GM10847 (cell line): ENCODE results near the gene ZBTB48.

Experiments used
- POLR2A ChIP-seq: IDR thresholded peaks from 2 replicates; pipeline ENCODE4 v1.6.1; 2011; ENCODE audit not compliant: insufficient read length; ENCODE audit errors: extremely low read depth

ZBTB48 gene

GRCh38 chr1:6585081-6585722 lies 5.4 kb downstream of the ZBTB48 start:
- TF ChIP-seq POLR2A = no peak

DNA sequence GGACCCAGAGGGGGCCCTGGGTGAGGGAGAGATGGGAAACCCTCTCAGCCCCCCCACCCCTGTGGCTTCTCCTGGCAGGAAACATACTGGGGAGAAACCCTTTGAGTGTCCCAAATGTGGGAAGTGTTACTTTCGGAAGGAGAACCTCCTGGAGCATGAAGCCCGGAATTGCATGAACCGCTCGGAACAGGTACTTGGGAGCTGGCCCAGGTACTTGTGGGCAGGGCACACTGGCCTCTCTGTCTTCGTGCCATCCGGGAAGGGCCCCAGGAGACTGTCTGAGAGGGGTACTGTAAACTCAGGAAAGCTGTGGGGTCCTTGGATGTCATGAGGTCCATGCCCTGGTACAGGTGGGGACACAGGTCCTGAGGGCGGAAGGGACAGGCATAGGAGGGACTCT lies 6.0 kb downstream of the ZBTB48 start:
- TF ChIP-seq POLR2A = no peak

GRCh38 chr1:6586404-6586816 lies 6.6 kb downstream of the ZBTB48 start:
- TF ChIP-seq POLR2A = no peak

- no peak for TF ChIP-seq POLR2A
These were observed 7.6 kb downstream of the ZBTB48 start for GRCh38 chr1:6587261-6588005.

DNA sequence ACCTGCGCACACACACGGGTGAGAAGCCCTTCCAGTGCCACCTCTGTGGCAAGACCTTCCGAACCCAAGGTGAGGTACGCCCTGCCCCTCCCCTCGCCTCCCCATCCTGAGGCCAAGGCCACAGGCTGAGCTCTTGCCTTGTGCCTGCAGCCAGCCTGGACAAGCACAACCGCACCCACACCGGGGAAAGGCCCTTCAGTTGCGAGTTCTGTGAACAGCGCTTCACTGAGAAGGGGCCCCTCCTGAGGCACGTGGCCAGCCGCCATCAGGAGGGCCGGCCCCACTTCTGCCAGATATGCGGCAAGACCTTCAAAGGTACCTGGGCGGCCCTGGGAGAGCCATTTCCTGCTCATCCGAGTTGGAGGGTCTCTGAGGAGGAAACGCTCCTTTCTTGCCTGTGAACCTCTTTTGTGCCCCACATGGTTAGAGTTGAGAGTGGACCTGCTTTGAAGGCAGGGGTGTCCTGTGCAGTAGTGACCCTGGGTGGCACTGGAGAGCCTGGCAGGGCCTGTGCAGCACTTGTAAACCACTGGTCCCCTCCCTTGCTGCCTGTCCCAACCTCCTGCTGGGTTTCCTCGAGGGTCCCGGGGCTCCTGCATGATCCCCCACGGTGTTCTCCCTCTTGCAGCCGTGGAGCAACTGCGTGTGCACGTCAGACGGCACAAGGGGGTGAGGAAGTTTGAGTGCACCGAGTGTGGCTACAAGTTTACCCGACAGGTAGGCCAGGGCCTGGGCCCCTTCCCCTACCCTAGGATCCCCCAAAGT lies 8.5 kb downstream of the ZBTB48 start:
- no peak for TF ChIP-seq POLR2A

- TF ChIP-seq POLR2A = no peak
These were observed 9.2 kb downstream of the ZBTB48 start for GRCh38 chr1:6588893-6589520.

- TF ChIP-seq POLR2A = no peak
These were observed 10.3 kb downstream of the ZBTB48 start for GRCh38 chr1:6590046-6590445.

GRCh38 chr1:6591222-6591621 lies 11.4 kb downstream of the ZBTB48 start:
- no peak for TF ChIP-seq POLR2A

- TF ChIP-seq POLR2A = no peak
These were observed 11.8 kb downstream of the ZBTB48 start for GRCh38 chr1:6591644-6592043.

DNA sequence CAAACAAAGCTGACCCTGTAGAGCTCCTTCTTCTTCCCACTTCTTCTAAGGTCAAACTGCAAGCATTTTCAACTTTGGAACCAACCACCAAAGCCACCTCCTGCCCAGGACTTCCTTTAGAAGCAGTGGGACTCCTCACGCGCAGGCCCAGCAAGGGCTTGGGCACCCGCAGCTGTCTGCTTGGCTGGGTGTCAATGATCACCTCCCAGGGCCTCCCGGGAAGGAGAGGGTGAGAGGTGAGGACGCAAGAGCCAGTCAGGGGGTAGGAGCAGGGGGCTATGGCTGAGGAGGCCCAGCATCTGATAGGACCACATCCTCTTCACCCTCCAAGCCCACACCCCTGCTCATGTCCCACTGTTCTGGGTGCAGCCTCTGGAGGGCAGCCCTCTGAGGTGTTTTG lies 12.6 kb downstream of the ZBTB48 start:
- no peak for TF ChIP-seq POLR2A

GRCh38 chr1:6592865-6593593 lies 13.2 kb downstream of the ZBTB48 start:
- no peak for TF ChIP-seq POLR2A

DNA sequence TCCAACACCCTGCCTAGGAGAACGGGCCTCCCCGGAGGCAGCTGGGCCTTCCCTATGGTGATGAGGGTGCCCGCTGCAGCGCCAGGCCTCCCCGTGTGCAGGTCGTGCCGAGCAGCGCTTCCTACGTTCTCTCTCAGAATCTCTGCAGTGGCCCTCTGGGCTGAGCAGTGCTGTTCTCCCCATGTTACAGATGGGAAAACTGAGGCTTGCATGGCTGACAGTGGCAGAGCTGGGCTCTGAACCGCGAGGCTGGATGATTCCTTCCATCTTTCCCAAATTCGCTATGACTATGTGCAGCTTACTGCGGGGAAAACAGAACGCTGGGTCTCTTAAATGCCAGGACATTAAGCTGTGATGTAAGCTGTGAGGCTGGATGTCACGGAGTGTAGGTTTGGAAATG lies 14.0 kb downstream of the ZBTB48 start:
- TF ChIP-seq POLR2A = no peak

- TF ChIP-seq POLR2A = no peak
These were observed 15.4 kb downstream of the ZBTB48 start for GRCh38 chr1:6594977-6595740.

DNA sequence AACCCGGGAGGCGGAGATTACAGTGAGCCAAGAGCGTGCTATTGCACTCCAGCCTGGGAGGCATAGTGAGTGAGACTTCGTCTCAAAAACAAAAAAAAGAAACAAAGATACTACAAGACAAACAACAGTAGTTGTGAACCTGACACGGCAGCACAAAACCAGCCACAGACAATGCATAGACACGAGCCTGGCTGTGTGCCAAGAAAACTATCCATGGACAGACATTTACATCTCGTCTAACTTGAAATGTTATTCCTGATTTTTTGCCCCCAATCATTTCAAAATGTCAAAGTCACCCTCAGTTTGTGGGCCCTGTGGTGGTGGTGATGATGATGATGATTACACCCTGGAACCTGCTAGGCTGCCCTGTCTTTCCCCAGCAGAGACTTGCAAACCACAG lies 16.6 kb downstream of the ZBTB48 start:
- TF ChIP-seq POLR2A = no peak
